ENCODE results near the gene GNAS-AS1. TPM values are rescaled to one million over a fixed set of nuclear protein-coding genes. Genes with fewer than 3 reads are reported as not detected.

The GNAS-AS1 gene
- total and polyA plus RNA-seq, 2 donors (not counting 1 experiment from before 2014, with no cell fraction given), result 1.5 TPM; not detected in 1

DNA sequence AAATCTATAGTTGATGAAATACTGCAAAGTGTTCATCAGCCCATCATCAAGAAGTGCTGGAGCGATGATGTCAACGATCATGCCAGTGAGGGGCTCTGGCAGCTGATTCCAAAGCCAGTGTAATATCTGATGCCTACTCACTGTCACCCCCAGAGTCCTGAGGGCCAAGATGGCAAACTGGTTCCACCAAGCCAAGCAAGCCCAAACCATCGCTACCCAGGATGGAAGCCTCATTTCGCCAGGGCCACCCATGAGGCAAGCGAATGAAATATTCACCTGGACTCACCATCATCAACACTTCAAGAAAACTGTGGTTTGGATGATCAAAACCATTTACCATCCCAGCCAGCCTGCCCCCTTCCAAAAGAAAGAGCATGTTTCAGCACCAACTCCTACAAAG is 76.5 kb downstream of the GNAS-AS1 start:
- peaks cover 32% of the 10 kb centered on the region for H3K27me3 Mint-ChIP-seq
- CTCF ChIA-PET, result no interaction called here
- 99% methylated on average over 5 of the region's 5 CpGs for WGBS (ENCODE audit: insufficient coverage)

DNA sequence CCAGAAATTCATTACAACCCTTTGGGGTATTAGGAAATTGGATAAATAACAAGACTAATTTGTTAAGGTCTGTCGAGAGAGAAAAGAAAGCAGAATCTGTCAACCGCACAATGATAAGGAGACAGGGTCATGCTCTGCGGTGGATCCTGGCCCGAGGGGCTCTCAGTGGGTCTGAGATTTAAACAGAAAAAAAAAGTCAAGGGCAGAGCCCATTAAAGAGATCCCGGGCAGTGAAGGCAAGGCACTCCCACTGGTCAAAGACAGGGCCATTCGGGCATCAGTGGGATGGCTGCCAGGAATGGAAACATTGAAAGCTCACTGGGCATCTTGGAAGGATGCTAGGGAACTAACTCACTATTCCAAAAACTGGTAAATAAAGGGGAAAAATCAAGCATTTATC is 77.9 kb downstream of the GNAS-AS1 start:
- Histone ChIP-seq H3K9ac (ENCODE audit: low read length) (no peak overlapping the region), H3K4me2 (replicated peaks; ENCODE audit: low read depth, low read length, poor library complexity, severe bottlenecking) (no peak overlapping the region), H3K27me3 (replicated peaks in 1 of 4; ENCODE audit: control extremely low read depth in 1 of 4, control insufficient read depth in 3 of 4, insufficient read depth in 4 of 4, low read length in 3 of 4) (peaks cover 0 to 3% (median 0%) of the 10 kb centered on the region in 4 experiments), H3K4me1 (ENCODE audit: control insufficient read depth in 2 of 2, insufficient read depth in 2 of 2, low read length in 2 of 2) (no peaks in the 10 kb centered on the region), H2AFZ (ENCODE audit: insufficient read depth, low read depth, low read length, poor library complexity, severe bottlenecking) (no peak overlapping the region), H3K9me3 (ENCODE audit: control extremely low read depth in 1 of 3, control insufficient read depth in 2 of 3, insufficient read depth in 1 of 3, low read length in 2 of 3) (no peaks in the 10 kb centered on the region), H3K36me3 (replicated peaks in 1 of 2; ENCODE audit: control extremely low read depth in 1 of 2, control insufficient read depth in 1 of 2, extremely low read depth in 1 of 2, insufficient read depth in 2 of 2, low read length in 1 of 2) (no peaks in the 10 kb centered on the region), H3K79me2 (ENCODE audit: control insufficient read depth, insufficient read depth, low read length) (no peaks in the 10 kb centered on the region), H3K4me3 (ENCODE audit: control extremely low read depth in 1 of 5, extremely low read depth in 1 of 5, insufficient read depth in 1 of 5, low read depth in 2 of 5, low read length in 4 of 5) (no peak overlapping the region), H4K20me1 (ENCODE audit: control insufficient read depth, insufficient read depth, low read length, poor library complexity, severe bottlenecking) (no peaks in the 10 kb centered on the region), H3K27ac (ENCODE audit: low read length in 2 of 2) (no peak overlapping the region)
- Mint-ChIP-seq H3K27me3 (peaks cover 30% of the 10 kb centered on the region), H3K27ac (no peak overlapping the region), H3K4me3 (no peak overlapping the region), H3K4me1 (no peaks in the 10 kb centered on the region), H3K9me3 (ENCODE audit: insufficient read depth) (no peaks in the 10 kb centered on the region)
- no peak for DNase-seq
- TF ChIP-seq, protein P1, sequence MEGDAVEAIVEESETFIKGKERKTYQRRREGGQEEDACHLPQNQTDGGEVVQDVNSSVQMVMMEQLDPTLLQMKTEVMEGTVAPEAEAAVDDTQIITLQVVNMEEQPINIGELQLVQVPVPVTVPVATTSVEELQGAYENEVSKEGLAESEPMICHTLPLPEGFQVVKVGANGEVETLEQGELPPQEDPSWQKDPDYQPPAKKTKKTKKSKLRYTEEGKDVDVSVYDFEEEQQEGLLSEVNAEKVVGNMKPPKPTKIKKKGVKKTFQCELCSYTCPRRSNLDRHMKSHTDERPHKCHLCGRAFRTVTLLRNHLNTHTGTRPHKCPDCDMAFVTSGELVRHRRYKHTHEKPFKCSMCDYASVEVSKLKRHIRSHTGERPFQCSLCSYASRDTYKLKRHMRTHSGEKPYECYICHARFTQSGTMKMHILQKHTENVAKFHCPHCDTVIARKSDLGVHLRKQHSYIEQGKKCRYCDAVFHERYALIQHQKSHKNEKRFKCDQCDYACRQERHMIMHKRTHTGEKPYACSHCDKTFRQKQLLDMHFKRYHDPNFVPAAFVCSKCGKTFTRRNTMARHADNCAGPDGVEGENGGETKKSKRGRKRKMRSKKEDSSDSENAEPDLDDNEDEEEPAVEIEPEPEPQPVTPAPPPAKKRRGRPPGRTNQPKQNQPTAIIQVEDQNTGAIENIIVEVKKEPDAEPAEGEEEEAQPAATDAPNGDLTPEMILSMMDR (IDR thresholded peaks at IDR 0.05), result no peak
- no peak for TF ChIP-seq EZH2 (IDR thresholded peaks at IDR 0.05; ENCODE audit: borderline replicate concordance, insufficient read depth, low read depth, low read length, poor library complexity, severe bottlenecking)
- WGBS (ENCODE audit: insufficient coverage), result 86% methylated on average over 6 of the region's 6 CpGs
- no peak for ATAC-seq (ENCODE audit: low read depth)
- ChIA-PET POLR2A (no interaction called here), CTCF (interaction anchor here (0.7 kb wide), 1 partner anchor 10 kb away, joined by 3 read pairs; no protein-coding TSS in a partner anchor)
- intact Hi-C loops (cut with micrococcal nuclease), result no loop called here

More for the DNA sequence above, 76.5 kb downstream of the GNAS-AS1 start:
- TF ChIP-seq EZH2 (IDR thresholded peaks at IDR 0.05; ENCODE audit: borderline replicate concordance, insufficient read depth, low read depth, low read length, poor library complexity, severe bottlenecking), result no peak
- TF ChIP-seq, protein P1 (IDR thresholded peaks at IDR 0.05), result no peak
- Mint-ChIP-seq H3K4me1 (no peaks in the 10 kb centered on the region), H3K27ac (no peak overlapping the region), H3K9me3 (ENCODE audit: insufficient read depth) (no peaks in the 10 kb centered on the region), H3K4me3 (no peak overlapping the region)
- intact Hi-C loops (cut with micrococcal nuclease), result no loop called here
- H3K4me2 ChIP-seq (replicated peaks; ENCODE audit: low read depth, low read length, poor library complexity, severe bottlenecking), result no peak overlapping the region
- ATAC-seq (ENCODE audit: low read depth) (no peak), DNase-seq (no peak)
- no peak overlapping the region for H3K27ac ChIP-seq (ENCODE audit: low read length in 2 of 2)
- POLR2A ChIA-PET, result no interaction called here
- H4K20me1 ChIP-seq (ENCODE audit: control insufficient read depth, insufficient read depth, low read length, poor library complexity, severe bottlenecking), result no peaks in the 10 kb centered on the region
- no peaks in the 10 kb centered on the region for H3K79me2 ChIP-seq (ENCODE audit: control insufficient read depth, insufficient read depth, low read length)
- no peak overlapping the region for H2AFZ ChIP-seq (ENCODE audit: insufficient read depth, low read depth, low read length, poor library complexity, severe bottlenecking)
- H3K9me3 ChIP-seq (ENCODE audit: control extremely low read depth in 1 of 3, control insufficient read depth in 2 of 3, insufficient read depth in 1 of 3, low read length in 2 of 3), result no peaks in the 10 kb centered on the region
- H3K27me3 ChIP-seq (replicated peaks in 1 of 4; ENCODE audit: control extremely low read depth in 1 of 4, control insufficient read depth in 3 of 4, insufficient read depth in 4 of 4, low read length in 3 of 4), result no peaks in the 10 kb centered on the region
- no peaks in the 10 kb centered on the region for H3K4me1 ChIP-seq (ENCODE audit: control insufficient read depth in 2 of 2, insufficient read depth in 2 of 2, low read length in 2 of 2)
- H3K36me3 ChIP-seq (replicated peaks in 1 of 2; ENCODE audit: control extremely low read depth in 1 of 2, control insufficient read depth in 1 of 2, extremely low read depth in 1 of 2, insufficient read depth in 2 of 2, low read length in 1 of 2), result no peaks in the 10 kb centered on the region
- no peak overlapping the region for H3K4me3 ChIP-seq (ENCODE audit: control extremely low read depth in 1 of 5, extremely low read depth in 1 of 5, insufficient read depth in 1 of 5, low read depth in 2 of 5, low read length in 4 of 5)
- no peak overlapping the region for H3K9ac ChIP-seq (ENCODE audit: low read length)

Small RNAs within 50 kb of the gene (small RNA-seq; reads per million reads assigned to genes)
- gene MIR298 (ENCODE audit: insufficient read length, low read depth, low replicate concordance), result not detected
- gene RF02127 (ENCODE audit: insufficient read length, low read depth, low replicate concordance), result not detected
- gene RF02128 (ENCODE audit: insufficient read length, low read depth, low replicate concordance), result not detected
- not detected for gene RF02130 (ENCODE audit: insufficient read length, low read depth, low replicate concordance)
- gene RF02131 (ENCODE audit: insufficient read length, low read depth, low replicate concordance), result not detected

Other genes with a start within 250 kb of the GNAS-AS1 start
- 106 and 117 TPM in 2 replicates for gene STX16, start 199.6 kb downstream of the GNAS-AS1 start, total RNA-seq
- 110 and 161 TPM in 2 replicates for gene STX16, start 199.6 kb downstream of the GNAS-AS1 start, polyA plus RNA-seq
- gene NPEPL1, start 158.1 kb downstream of the GNAS-AS1 start, total RNA-seq, result 34.3 and 37.2 TPM in 2 replicates
- 41.1 and 45.1 TPM in 2 replicates for gene NPEPL1, start 158.1 kb downstream of the GNAS-AS1 start, polyA plus RNA-seq
- gene GNAS, start 1.8 kb upstream of the GNAS-AS1 start, total RNA-seq, result 676 and 714 TPM in 2 replicates
- gene GNAS, start 1.8 kb upstream of the GNAS-AS1 start, polyA plus RNA-seq, result 1,181 and 1,422 TPM in 2 replicates
- gene NELFCD, start 130.4 kb upstream of the GNAS-AS1 start, total RNA-seq, result 107 and 108 TPM in 2 replicates
- gene NELFCD, start 130.4 kb upstream of the GNAS-AS1 start, polyA plus RNA-seq, result 80.2 and 128 TPM in 2 replicates
- 319 and 322 TPM in 2 replicates for gene CTSZ, start 156.4 kb upstream of the GNAS-AS1 start, total RNA-seq
- 258 and 285 TPM in 2 replicates for gene CTSZ, start 156.4 kb upstream of the GNAS-AS1 start, polyA plus RNA-seq
- 0.15 and 0.22 TPM in 2 replicates for gene TUBB1, start 168.5 kb upstream of the GNAS-AS1 start, total RNA-seq
- 0.43 and 2.0 TPM in 2 replicates for gene TUBB1, start 168.5 kb upstream of the GNAS-AS1 start, polyA plus RNA-seq
- gene ATP5F1E, start 181.4 kb upstream of the GNAS-AS1 start, total RNA-seq, result 51.0 and 55.0 TPM in 2 replicates
- 22.2 and 23.8 TPM in 2 replicates for gene ATP5F1E, start 181.4 kb upstream of the GNAS-AS1 start, polyA plus RNA-seq
- 44.5 and 46.8 TPM in 2 replicates for gene PRELID3B, start 191.9 kb upstream of the GNAS-AS1 start, total RNA-seq
- gene PRELID3B, start 191.9 kb upstream of the GNAS-AS1 start, polyA plus RNA-seq, result 24.1 and 28.6 TPM in 2 replicates

Measured in B cell (primary cell).